Measurements from ENCODE around the gene LRRC27.

The LRRC27 gene

GRCh38 chr10:132328106-132328505 lies 3.9 kb upstream of the LRRC27 start:
- Histone ChIP-seq H3K9me3 (ENCODE audit: insufficient read depth, low read length) (no peaks in the 10 kb centered on the region), H3K4me2 (ENCODE audit: low read length) (no peak overlapping the region), H3K4me1 (ENCODE audit: low read length) (peaks cover 31% of the 10 kb centered on the region), H3K9ac (ENCODE audit: low read length) (no peak overlapping the region), H3K27me3 (ENCODE audit: low read depth, low read length) (no peaks in the 10 kb centered on the region), H4K20me1 (ENCODE audit: insufficient read depth, low read length) (0 out of 2 replicates have a peak, but pooled peaks cover 8% of the 10 kb centered on the region), H3K4me3 (ENCODE audit: low read length) (no peak overlapping the region), H3K79me2 (ENCODE audit: low read length) (peaks cover 33% of the 10 kb centered on the region), H3K36me3 (replicated peaks; ENCODE audit: low read depth, low read length) (peaks cover 18% of the 10 kb centered on the region), H2AFZ (ENCODE audit: low read depth, low read length) (no peak overlapping the region), H3K27ac (ENCODE audit: low read length) (no peak overlapping the region)
- TF ChIP-seq CTCF (IDR thresholded peaks at IDR 0.05; ENCODE audit: low read depth, low read length) (no peak), EZH2phosphoT487 (IDR thresholded peaks at IDR 0.05; ENCODE audit: low read depth) (no peak)

GRCh38 chr10:132328738-132329137 lies 3.3 kb upstream of the LRRC27 start:
- H3K9ac ChIP-seq (ENCODE audit: low read length): no peak overlapping the region
- peaks cover 31% of the 10 kb centered on the region for H3K4me1 ChIP-seq (ENCODE audit: low read length)
- peaks cover 33% of the 10 kb centered on the region for H3K79me2 ChIP-seq (ENCODE audit: low read length)
- TF ChIP-seq EZH2phosphoT487 (IDR thresholded peaks at IDR 0.05; ENCODE audit: low read depth): no peak
- H3K36me3 ChIP-seq (replicated peaks; ENCODE audit: low read depth, low read length): peaks cover 18% of the 10 kb centered on the region
- no peaks in the 10 kb centered on the region for H3K27me3 ChIP-seq (ENCODE audit: low read depth, low read length)
- H3K27ac ChIP-seq (ENCODE audit: low read length): no peak overlapping the region
- no peak overlapping the region for H2AFZ ChIP-seq (ENCODE audit: low read depth, low read length)
- no peaks in the 10 kb centered on the region for H3K9me3 ChIP-seq (ENCODE audit: insufficient read depth, low read length)
- no peak overlapping the region for H3K4me2 ChIP-seq (ENCODE audit: low read length)
- no peak overlapping the region for H3K4me3 ChIP-seq (ENCODE audit: low read length)
- H4K20me1 ChIP-seq (ENCODE audit: insufficient read depth, low read length): 0 out of 2 replicates have a peak, but pooled peaks cover 8% of the 10 kb centered on the region

GRCh38 chr10:132329565-132330485 lies 2.2 kb upstream of the LRRC27 start:
- Histone ChIP-seq H3K27ac (ENCODE audit: low read length) (no peak overlapping the region), H3K79me2 (ENCODE audit: low read length) (peaks cover 33% of the 10 kb centered on the region), H4K20me1 (ENCODE audit: insufficient read depth, low read length) (0 out of 2 replicates have a peak, but pooled peaks cover 8% of the 10 kb centered on the region), H3K9ac (ENCODE audit: low read length) (no peak overlapping the region), H2AFZ (ENCODE audit: low read depth, low read length) (no peak overlapping the region), H3K27me3 (ENCODE audit: low read depth, low read length) (no peaks in the 10 kb centered on the region), H3K4me3 (ENCODE audit: low read length) (peak overlapping the region; percentile 100; the same call in 1 of the 2 replicates), H3K4me1 (ENCODE audit: low read length) (peaks cover 31% of the 10 kb centered on the region), H3K9me3 (ENCODE audit: insufficient read depth, low read length) (no peaks in the 10 kb centered on the region), H3K4me2 (ENCODE audit: low read length) (peak overlapping the region; percentile 80), H3K36me3 (replicated peaks; ENCODE audit: low read depth, low read length) (peaks cover 18% of the 10 kb centered on the region)
- TF ChIP-seq EZH2phosphoT487 (IDR thresholded peaks at IDR 0.05; ENCODE audit: low read depth): no peak

- H3K9ac ChIP-seq (ENCODE audit: low read length): no peak overlapping the region
- no peaks in the 10 kb centered on the region for H3K9me3 ChIP-seq (ENCODE audit: insufficient read depth, low read length)
- peaks cover 18% of the 10 kb centered on the region for H3K36me3 ChIP-seq (replicated peaks; ENCODE audit: low read depth, low read length)
- H3K4me3 ChIP-seq (ENCODE audit: low read length): peak overlapping the region; percentile 100; the same call in 1 of the 2 replicates
- H2AFZ ChIP-seq (ENCODE audit: low read depth, low read length): no peak overlapping the region
- no peak for TF ChIP-seq CTCF (IDR thresholded peaks at IDR 0.05; ENCODE audit: low read depth, low read length)
- TF ChIP-seq EZH2phosphoT487 (IDR thresholded peaks at IDR 0.05; ENCODE audit: low read depth): no peak
- no peak overlapping the region for H3K27ac ChIP-seq (ENCODE audit: low read length)
- no peaks in the 10 kb centered on the region for H3K27me3 ChIP-seq (ENCODE audit: low read depth, low read length)
- H3K4me1 ChIP-seq (ENCODE audit: low read length): peaks cover 31% of the 10 kb centered on the region
- peaks cover 33% of the 10 kb centered on the region for H3K79me2 ChIP-seq (ENCODE audit: low read length)
- 0 out of 2 replicates have a peak, but pooled peaks cover 8% of the 10 kb centered on the region for H4K20me1 ChIP-seq (ENCODE audit: insufficient read depth, low read length)
- H3K4me2 ChIP-seq (ENCODE audit: low read length): peak overlapping the region; percentile 80
Observed at GRCh38 chr10:132330486-132330833, 1.5 kb upstream of the LRRC27 start.

GRCh38 chr10:132332433-132332754 lies 401 bp downstream of the LRRC27 start:
- Histone ChIP-seq H3K4me1 (ENCODE audit: low read length) (peaks cover 17% of the 10 kb centered on the region), H3K27me3 (ENCODE audit: low read depth, low read length) (no peaks in the 10 kb centered on the region), H3K9me3 (ENCODE audit: insufficient read depth, low read length) (no peaks in the 10 kb centered on the region), H3K36me3 (replicated peaks; ENCODE audit: low read depth, low read length) (peaks cover 12% of the 10 kb centered on the region), H3K4me2 (ENCODE audit: low read length) (peak overlapping the region; percentile 97), H2AFZ (ENCODE audit: low read depth, low read length) (peak overlapping the region; percentile 74), H3K9ac (ENCODE audit: low read length) (peak overlapping the region; percentile 87), H3K27ac (ENCODE audit: low read length) (peak overlapping the region; percentile 82), H3K4me3 (ENCODE audit: low read length) (peak overlapping the region; percentile 100), H4K20me1 (ENCODE audit: insufficient read depth, low read length) (0 out of 2 replicates have a peak, but pooled peaks cover 8% of the 10 kb centered on the region), H3K79me2 (ENCODE audit: low read length) (peaks cover 30% of the 10 kb centered on the region)
- TF ChIP-seq EZH2phosphoT487 (IDR thresholded peaks at IDR 0.05; ENCODE audit: low read depth): no peak
- TF ChIP-seq CTCF (IDR thresholded peaks at IDR 0.05; ENCODE audit: low read depth, low read length): no peak

All from OCI-LY3 (cell line).